H9 (cell line): ENCODE data around the gene GORAB. TPM values are rescaled to one million over a fixed set of nuclear protein-coding genes. Genes with fewer than 3 reads are reported as not detected.

Experiments
- DNase-seq: peaks from one replicate; pipeline ENCODE4 v3.0.0-alpha.2; 2017
- H2AFZ ChIP-seq: one replicate; pipeline ENCODE4 v1.6.1; 2013; ENCODE audit warnings: mild to moderate bottlenecking, low read length, control low read depth, moderate library complexity
- H2AK5ac ChIP-seq: 2 replicates; pipeline ENCODE4 v1.6.1; 2013; ENCODE audit warnings: low read length, control low read depth, mixed read lengths; ENCODE audit not compliant: insufficient read length
- H2BK120ac ChIP-seq: one replicate; pipeline ENCODE4 v1.6.1; 2013; ENCODE audit warnings: low read depth, mild to moderate bottlenecking, low read length, control low read depth, inconsistent platforms; ENCODE audit not compliant: poor library complexity, severe bottlenecking
- H2BK12ac ChIP-seq: 2 replicates; pipeline ENCODE4 v1.6.1; 2013; ENCODE audit warnings: low read length, control low read depth, mixed read lengths, low read depth; ENCODE audit not compliant: insufficient read length
- H2BK15ac ChIP-seq: 2 replicates; pipeline ENCODE4 v1.6.1; 2013; ENCODE audit warnings: low read depth, low read length, control low read depth
- H2BK20ac ChIP-seq: one replicate; pipeline ENCODE4 v1.6.1; 2013; ENCODE audit warnings: low read depth, mild to moderate bottlenecking, low read length, control low read depth, inconsistent platforms; ENCODE audit not compliant: poor library complexity, severe bottlenecking
- H2BK5ac ChIP-seq: 2 replicates; pipeline ENCODE4 v1.6.1; 2013; ENCODE audit warnings: low read length, control low read depth, mixed read lengths; ENCODE audit not compliant: insufficient read length
- H3K14ac ChIP-seq: 2 replicates; pipeline ENCODE4 v1.6.1; 2013; ENCODE audit warnings: low read length, control low read depth; ENCODE audit not compliant: insufficient read depth
- H3K18ac ChIP-seq: 2 replicates; pipeline ENCODE4 v1.6.1; 2013; ENCODE audit warnings: low read depth, mild to moderate bottlenecking, mixed read lengths, low read length, control low read depth; ENCODE audit not compliant: insufficient read length
- H3K23ac ChIP-seq: 2 replicates; pipeline ENCODE4 v1.6.1; 2013; ENCODE audit warnings: low read length, control low read depth, mixed read lengths, low read depth; ENCODE audit not compliant: insufficient read length
- H3K23me2 ChIP-seq: 2 replicates; pipeline ENCODE4 v1.6.1; 2013; ENCODE audit warnings: low read depth, mild to moderate bottlenecking, mixed read lengths, low read length, control low read depth; ENCODE audit not compliant: insufficient read length, poor library complexity, severe bottlenecking
- H3K27ac ChIP-seq: 2 replicates; pipeline ENCODE4 v1.5.1; 2013; ENCODE audit warnings: low read length, control low read depth, mixed read lengths, low read depth; ENCODE audit not compliant: insufficient read length
- H3K27me3 ChIP-seq: 2 replicates; pipeline ENCODE4 v1.6.1; 2013; ENCODE audit warnings: low read length, control low read depth, inconsistent platforms; ENCODE audit not compliant: insufficient read depth
- H3K4ac ChIP-seq: 2 replicates; pipeline ENCODE4 v1.6.1; 2013; ENCODE audit warnings: low read depth, mild to moderate bottlenecking, control low read depth, inconsistent platforms, low read length, moderate library complexity
- H3K4me1 ChIP-seq: 2 replicates; pipeline ENCODE4 v1.6.1; 2013; ENCODE audit warnings: low read length, control low read depth, inconsistent platforms; ENCODE audit not compliant: insufficient read depth
- H3K4me2 ChIP-seq: 2 replicates; pipeline ENCODE4 v1.6.1; 2013; ENCODE audit warnings: low read length, control low read depth, mixed read lengths; ENCODE audit not compliant: insufficient read length, insufficient read depth
- H3K56ac ChIP-seq: 2 replicates; pipeline ENCODE4 v1.6.1; 2013; ENCODE audit warnings: low read depth, mild to moderate bottlenecking, mixed read lengths, low read length, control low read depth; ENCODE audit not compliant: insufficient read length
- H3K79me1 ChIP-seq: 2 replicates; pipeline ENCODE4 v1.6.1; 2013; ENCODE audit warnings: low read depth, mild to moderate bottlenecking, moderate library complexity, low read length, control low read depth, inconsistent platforms; ENCODE audit not compliant: insufficient read depth, poor library complexity, severe bottlenecking
- H3K79me2 ChIP-seq: 2 replicates; pipeline ENCODE4 v1.6.1; 2013; ENCODE audit warnings: low read length, control low read depth, inconsistent platforms; ENCODE audit not compliant: insufficient read depth
- H3K9ac ChIP-seq: 2 replicates; pipeline ENCODE4 v1.6.1; 2013; ENCODE audit warnings: low read length, control low read depth, mixed read lengths; ENCODE audit not compliant: insufficient read length; ENCODE audit errors: extremely low read depth
- H3K9me3 ChIP-seq: one replicate; pipeline ENCODE4 v1.6.1; 2013; ENCODE audit warnings: low read depth, low read length, inconsistent platforms; ENCODE audit not compliant: control insufficient read depth
- H3T11ph ChIP-seq: one replicate; pipeline ENCODE4 v1.6.1; 2013; ENCODE audit warnings: mild to moderate bottlenecking, low read length, control low read depth, inconsistent platforms
- H4K20me1 ChIP-seq: one replicate; pipeline ENCODE4 v1.6.1; 2013; ENCODE audit not compliant: control insufficient read depth, insufficient read length, insufficient read depth
- H4K5ac ChIP-seq: 2 replicates; pipeline ENCODE4 v1.6.1; 2013; ENCODE audit warnings: low read depth, mild to moderate bottlenecking, mixed read lengths, low read length, control low read depth; ENCODE audit not compliant: insufficient read length
- H4K8ac ChIP-seq: replicated peaks from 2 replicates; pipeline ENCODE4 v1.6.1; 2013; ENCODE audit warnings: low read length, control low read depth, mixed read lengths, low read depth; ENCODE audit not compliant: insufficient read length
- H4K91ac ChIP-seq: 2 replicates; pipeline ENCODE4 v1.6.1; 2013; ENCODE audit warnings: low read depth, mild to moderate bottlenecking, moderate library complexity, mixed read lengths, low read length, control low read depth; ENCODE audit not compliant: insufficient read length
- H3K27ac Mint-ChIP-seq, 3 experiments: 2 replicates in 2 of 3; 3 replicates in 1 of 3; pipeline ENCODE4 v1.8.0; 2020 to 2021; ENCODE audit warnings: mixed read lengths in 3 of 3, mild to moderate bottlenecking in 1 of 3, moderate library complexity in 1 of 3
- H3K27me3 Mint-ChIP-seq: 2 replicates; pipeline ENCODE4 v1.8.0; 2021; ENCODE audit warnings: low read depth, mild to moderate bottlenecking, moderate library complexity, mixed read lengths
- H3K36me3 Mint-ChIP-seq, 3 experiments: 2 replicates in 2 of 3; 3 replicates in 1 of 3; pipeline ENCODE4 v1.8.0; 2020 to 2021; ENCODE audit warnings: low read depth in 3 of 3, mixed read lengths in 3 of 3; ENCODE audit not compliant: insufficient read depth in 1 of 3
- H3K4me1 Mint-ChIP-seq, 2 experiments: 2 replicates each; pipeline ENCODE4 v1.8.0; 2020; ENCODE audit warnings: mixed read lengths in 2 of 2
- H3K4me3 Mint-ChIP-seq, 2 experiments: 2 replicates in 1 of 2; 3 replicates in 1 of 2; pipeline ENCODE4 v1.8.0; 2020 to 2021; ENCODE audit warnings: mild to moderate bottlenecking in 2 of 2, mixed read lengths in 2 of 2, moderate library complexity in 1 of 2
- H3K9me3 Mint-ChIP-seq, 2 experiments: 2 replicates in 1 of 2; 3 replicates in 1 of 2; pipeline ENCODE4 v1.8.0; 2020; ENCODE audit warnings: mild to moderate bottlenecking in 2 of 2, mixed read lengths in 2 of 2, moderate library complexity in 1 of 2
- WGBS: extraction: QIAGEN DNeasy Blood & Tissue Kit; methylation state at CpG from one replicate; pipeline ENCODE4 v1.1.7; 2013; ENCODE audit warnings: missing lambda C conversion rate, low lambda C conversion rate, mixed read lengths; ENCODE audit not compliant: insufficient read length; ENCODE audit errors: extremely low coverage; 5-methylcytosine and 5-hydroxymethylcytosine counted together
- total RNA-seq: library from RNA; stranded (reverse); gene quantifications from 2 replicates; pipeline ENCODE4 v1.2.1, GENCODE V29; 2021
- TF ChIP-seq, protein P1 (sequence below): fragments of 200-600 bp; sonication (generic); conservative IDR thresholded peaks from 3 replicates; pipeline ENCODE4 v1.8.0; 2021; ENCODE audit warnings: antibody characterized with exemption, mild to moderate bottlenecking

The GORAB gene
- total RNA-seq, 1 experiment from 2014 or later, result 17.8 TPM

DNA sequence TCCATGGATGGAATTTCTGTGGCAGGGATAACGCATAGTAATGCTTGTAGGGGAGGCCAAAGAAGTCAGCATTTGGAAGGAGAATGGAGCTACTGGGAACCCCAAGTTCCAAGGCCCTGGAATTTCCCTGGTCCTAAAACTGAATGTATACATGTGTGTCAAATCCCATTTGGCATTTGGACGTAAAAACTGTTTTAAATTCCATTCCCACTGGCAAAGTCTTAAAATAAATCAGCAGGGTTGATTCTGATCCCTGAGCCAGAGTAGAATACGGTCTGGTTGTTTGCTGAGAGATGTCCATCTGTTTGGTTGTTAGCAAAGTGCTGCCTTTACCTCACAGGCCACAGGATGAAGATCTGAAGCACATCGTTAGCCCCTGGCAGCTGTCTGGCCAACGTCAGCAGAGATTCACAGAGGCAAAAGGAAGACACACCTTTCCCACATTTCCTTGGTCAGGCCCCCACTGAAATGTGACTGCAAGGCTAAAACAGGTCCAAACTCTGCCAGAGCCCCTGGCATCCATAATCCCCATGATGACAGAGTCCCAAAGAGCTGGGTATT, 62.2 kb downstream of the GORAB start:
- no peak overlapping the region for H4K8ac ChIP-seq
- H3K56ac ChIP-seq, result no peak overlapping the region
- H3K4me2 ChIP-seq, result no peak overlapping the region
- no peak overlapping the region for H3K27ac ChIP-seq
- no peaks in the 10 kb centered on the region for H3K79me2 ChIP-seq
- H2BK12ac ChIP-seq, result no peak overlapping the region
- no peak for DNase-seq
- no peak overlapping the region for H4K91ac ChIP-seq
- no peak overlapping the region for H3T11ph ChIP-seq
- Mint-ChIP-seq H3K27ac (no peak overlapping the region), H3K4me1 (0 out of 4 replicates have a peak, but pooled peaks cover 0 to 7% of the 10 kb centered on the region in 2 experiments), H3K27me3 (peaks cover 20% of the 10 kb centered on the region), H3K36me3 (no peaks in the 10 kb centered on the region), H3K9me3 (peaks cover 6 to 9% of the 10 kb centered on the region in 2 experiments; a peak in 3 of 5 replicates), H3K4me3 (no peak overlapping the region)
- H3K9ac ChIP-seq, result no peak overlapping the region
- no peak overlapping the region for H3K18ac ChIP-seq
- H3K27me3 ChIP-seq, result no peaks in the 10 kb centered on the region
- H2BK5ac ChIP-seq, result no peak overlapping the region
- H3K4ac ChIP-seq, result no peak overlapping the region
- H3K14ac ChIP-seq, result no peak overlapping the region
- no peaks in the 10 kb centered on the region for H3K23me2 ChIP-seq
- no peaks in the 10 kb centered on the region for H3K4me1 ChIP-seq
- H2AK5ac ChIP-seq, result no peak overlapping the region
- WGBS, result no CpG with 5 or more reads among the region's 5 CpGs
- H2BK20ac ChIP-seq, result no peak overlapping the region
- TF ChIP-seq, protein P1, sequence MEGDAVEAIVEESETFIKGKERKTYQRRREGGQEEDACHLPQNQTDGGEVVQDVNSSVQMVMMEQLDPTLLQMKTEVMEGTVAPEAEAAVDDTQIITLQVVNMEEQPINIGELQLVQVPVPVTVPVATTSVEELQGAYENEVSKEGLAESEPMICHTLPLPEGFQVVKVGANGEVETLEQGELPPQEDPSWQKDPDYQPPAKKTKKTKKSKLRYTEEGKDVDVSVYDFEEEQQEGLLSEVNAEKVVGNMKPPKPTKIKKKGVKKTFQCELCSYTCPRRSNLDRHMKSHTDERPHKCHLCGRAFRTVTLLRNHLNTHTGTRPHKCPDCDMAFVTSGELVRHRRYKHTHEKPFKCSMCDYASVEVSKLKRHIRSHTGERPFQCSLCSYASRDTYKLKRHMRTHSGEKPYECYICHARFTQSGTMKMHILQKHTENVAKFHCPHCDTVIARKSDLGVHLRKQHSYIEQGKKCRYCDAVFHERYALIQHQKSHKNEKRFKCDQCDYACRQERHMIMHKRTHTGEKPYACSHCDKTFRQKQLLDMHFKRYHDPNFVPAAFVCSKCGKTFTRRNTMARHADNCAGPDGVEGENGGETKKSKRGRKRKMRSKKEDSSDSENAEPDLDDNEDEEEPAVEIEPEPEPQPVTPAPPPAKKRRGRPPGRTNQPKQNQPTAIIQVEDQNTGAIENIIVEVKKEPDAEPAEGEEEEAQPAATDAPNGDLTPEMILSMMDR, result no peak
- H2BK15ac ChIP-seq, result no peak overlapping the region
- no peak overlapping the region for H2AFZ ChIP-seq
- H3K9me3 ChIP-seq, result no peaks in the 10 kb centered on the region
- no peak overlapping the region for H2BK120ac ChIP-seq
- no peaks in the 10 kb centered on the region for H3K79me1 ChIP-seq
- H3K23ac ChIP-seq, result no peak overlapping the region
- H4K20me1 ChIP-seq, result no peaks in the 10 kb centered on the region
- H4K5ac ChIP-seq, result no peak overlapping the region
